ENCODE data around the gene EZH1.

EZH1 gene

DNA sequence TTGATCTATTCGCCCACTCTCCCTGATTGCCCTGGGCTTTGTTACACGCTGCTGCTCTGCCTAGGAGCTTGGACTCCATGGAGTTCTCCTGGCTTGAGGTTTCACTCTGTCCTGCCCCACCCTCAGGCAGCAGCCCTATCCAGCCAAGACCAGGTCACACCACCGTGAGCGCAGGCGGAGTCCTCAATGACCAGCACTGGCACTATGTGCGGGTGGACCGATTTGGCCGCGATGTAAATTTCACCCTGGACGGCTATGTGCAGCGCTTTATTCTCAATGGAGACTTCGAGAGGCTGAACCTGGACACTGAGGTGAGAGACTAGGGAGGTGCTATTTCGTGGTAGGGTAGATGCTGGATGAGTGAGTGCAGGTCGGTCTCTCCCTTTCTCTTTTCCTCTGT lies 59.0 kb downstream of the EZH1 start:
- Histone ChIP-seq H3K9ac (ENCODE audit: insufficient read length, low read depth) (no peak overlapping the region), H3K27me3 (ENCODE audit: insufficient read depth, insufficient read length) (no peaks in the 10 kb centered on the region), H3K4me3 (ENCODE audit: insufficient read length, low read depth) (no peak overlapping the region), H3K36me3 (ENCODE audit: insufficient read depth, insufficient read length, low read length) (peaks cover 54% of the 10 kb centered on the region), H3K9me3 (ENCODE audit: insufficient read depth, low read length) (no peaks in the 10 kb centered on the region), H3K4me1 (ENCODE audit: insufficient read depth, insufficient read length) (peaks cover 31% of the 10 kb centered on the region)
- no peak for DNase-seq (ENCODE audit: low read depth, low spot score)
- no peak for TF ChIP-seq YY1 (IDR thresholded peaks at IDR 0.05; ENCODE audit: insufficient read depth, insufficient read length)
- TF ChIP-seq SUZ12 (IDR thresholded peaks at IDR 0.05; ENCODE audit: extremely low read depth, insufficient read depth, insufficient read length): no peak
- TF ChIP-seq ZNF274 (IDR thresholded peaks at IDR 0.05; ENCODE audit: low read depth, low read length): no peak

DNA sequence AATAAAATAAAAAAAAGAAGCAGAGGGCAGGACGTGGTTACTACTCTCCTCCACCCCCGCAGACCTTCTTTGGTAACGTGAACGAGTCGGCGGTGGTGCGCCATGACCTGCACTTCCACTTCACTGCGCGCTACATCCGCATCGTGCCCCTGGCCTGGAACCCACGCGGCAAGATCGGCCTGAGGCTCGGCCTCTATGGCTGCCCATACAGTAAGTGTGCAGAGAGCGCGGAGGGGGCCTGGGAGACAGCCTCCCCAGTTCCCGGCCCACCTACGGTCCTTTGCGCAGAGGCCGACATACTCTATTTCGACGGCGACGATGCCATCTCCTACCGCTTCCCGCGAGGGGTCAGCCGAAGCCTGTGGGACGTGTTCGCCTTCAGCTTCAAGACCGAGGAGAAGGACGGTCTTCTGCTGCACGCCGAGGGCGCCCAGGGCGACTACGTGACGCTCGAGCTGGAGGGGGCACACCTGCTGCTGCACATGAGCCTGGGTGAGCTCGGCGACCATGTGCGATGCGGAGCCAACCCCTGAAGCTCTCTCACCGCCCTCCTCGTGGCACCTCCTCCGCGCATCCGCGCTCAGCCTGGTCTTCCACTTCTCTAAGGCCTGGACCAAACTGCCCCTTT lies 59.8 kb downstream of the EZH1 start:
- Histone ChIP-seq H3K4me3 (ENCODE audit: insufficient read length, low read depth) (no peak overlapping the region), H3K27me3 (ENCODE audit: insufficient read depth, insufficient read length) (peaks cover 7% of the 10 kb centered on the region), H3K9me3 (ENCODE audit: insufficient read depth, low read length) (no peaks in the 10 kb centered on the region), H3K36me3 (ENCODE audit: insufficient read depth, insufficient read length, low read length) (peaks cover 46% of the 10 kb centered on the region), H3K9ac (ENCODE audit: insufficient read length, low read depth) (no peak overlapping the region), H3K4me1 (ENCODE audit: insufficient read depth, insufficient read length) (peaks cover 35% of the 10 kb centered on the region)
- no peak for DNase-seq (ENCODE audit: low read depth, low spot score)
- TF ChIP-seq SUZ12 (IDR thresholded peaks at IDR 0.05; ENCODE audit: extremely low read depth, insufficient read depth, insufficient read length) (no peak), ZNF274 (IDR thresholded peaks at IDR 0.05; ENCODE audit: low read depth, low read length) (no peak), YY1 (IDR thresholded peaks at IDR 0.05; ENCODE audit: insufficient read depth, insufficient read length) (no peak)

GRCh38 chr17:42683407-42684034 lies 61.3 kb downstream of the EZH1 start:
- H3K9me3 ChIP-seq (ENCODE audit: insufficient read depth, low read length): no peaks in the 10 kb centered on the region
- no peak for DNase-seq (ENCODE audit: low read depth, low spot score)
- peaks cover 11% of the 10 kb centered on the region for H3K27me3 ChIP-seq (ENCODE audit: insufficient read depth, insufficient read length)
- no peak for TF ChIP-seq YY1 (IDR thresholded peaks at IDR 0.05; ENCODE audit: insufficient read depth, insufficient read length)
- no peak for TF ChIP-seq SUZ12 (IDR thresholded peaks at IDR 0.05; ENCODE audit: extremely low read depth, insufficient read depth, insufficient read length)
- TF ChIP-seq ZNF274 (IDR thresholded peaks at IDR 0.05; ENCODE audit: low read depth, low read length): no peak
- peaks cover 33% of the 10 kb centered on the region for H3K36me3 ChIP-seq (ENCODE audit: insufficient read depth, insufficient read length, low read length)
- peak overlapping the region; percentile 91 for H3K9ac ChIP-seq (ENCODE audit: insufficient read length, low read depth)
- H3K4me3 ChIP-seq (ENCODE audit: insufficient read length, low read depth): peak overlapping the region; percentile 74
- peaks cover 37% of the 10 kb centered on the region for H3K4me1 ChIP-seq (ENCODE audit: insufficient read depth, insufficient read length)

GRCh38 chr17:42682722-42683403 lies 62.0 kb downstream of the EZH1 start:
- Histone ChIP-seq H3K9me3 (ENCODE audit: insufficient read depth, low read length) (no peaks in the 10 kb centered on the region), H3K27me3 (ENCODE audit: insufficient read depth, insufficient read length) (peaks cover 11% of the 10 kb centered on the region), H3K36me3 (ENCODE audit: insufficient read depth, insufficient read length, low read length) (peaks cover 29% of the 10 kb centered on the region), H3K4me1 (ENCODE audit: insufficient read depth, insufficient read length) (peaks cover 33% of the 10 kb centered on the region), H3K9ac (ENCODE audit: insufficient read length, low read depth) (peak overlapping the region; percentile 91), H3K4me3 (ENCODE audit: insufficient read length, low read depth) (peak overlapping the region; percentile 74)
- DNase-seq (ENCODE audit: low read depth, low spot score): no peak
- TF ChIP-seq SUZ12 (IDR thresholded peaks at IDR 0.05; ENCODE audit: extremely low read depth, insufficient read depth, insufficient read length) (no peak), YY1 (IDR thresholded peaks at IDR 0.05; ENCODE audit: insufficient read depth, insufficient read length) (no peak), ZNF274 (IDR thresholded peaks at IDR 0.05; ENCODE audit: low read depth, low read length) (no peak)

- peak within 1 kb of the TSS; percentile 91 for H3K9ac ChIP-seq (ENCODE audit: insufficient read length, low read depth)
- DNase-seq (ENCODE audit: low read depth, low spot score): no peak
Measured at GRCh38 chr17:42681976-42682721, 62.7 kb downstream of the EZH1 start, which contains the start of gene CNTNAP1. CNTNAP1 (plus strand) TSS chr17:42682531; CDS start chr17:42682830, 299 bp downstream.

GRCh38 chr17:42680331-42680808 lies 64.5 kb downstream of the EZH1 start:
- TF ChIP-seq ZNF274 (IDR thresholded peaks at IDR 0.05; ENCODE audit: low read depth, low read length): no peak
- no peak for TF ChIP-seq YY1 (IDR thresholded peaks at IDR 0.05; ENCODE audit: insufficient read depth, insufficient read length)
- no peak for TF ChIP-seq SUZ12 (IDR thresholded peaks at IDR 0.05; ENCODE audit: extremely low read depth, insufficient read depth, insufficient read length)
- peak overlapping the region; percentile 71 for H3K4me3 ChIP-seq (ENCODE audit: insufficient read length, low read depth)
- peaks cover 24% of the 10 kb centered on the region for H3K4me1 ChIP-seq (ENCODE audit: insufficient read depth, insufficient read length)
- H3K9me3 ChIP-seq (ENCODE audit: insufficient read depth, low read length): no peaks in the 10 kb centered on the region
- peaks cover 9% of the 10 kb centered on the region for H3K36me3 ChIP-seq (ENCODE audit: insufficient read depth, insufficient read length, low read length)
- no peak for DNase-seq (ENCODE audit: low read depth, low spot score)
- peak overlapping the region; percentile 98 for H3K9ac ChIP-seq (ENCODE audit: insufficient read length, low read depth)
- peaks cover 17% of the 10 kb centered on the region for H3K27me3 ChIP-seq (ENCODE audit: insufficient read depth, insufficient read length)

More at GRCh38 chr17:42681976-42682721, 62.7 kb downstream of the EZH1 start, which contains the start of gene CNTNAP1:
- peaks cover 27% of the 10 kb centered on the region for H3K4me1 ChIP-seq (ENCODE audit: insufficient read depth, insufficient read length)
- TF ChIP-seq YY1 (IDR thresholded peaks at IDR 0.05; ENCODE audit: insufficient read depth, insufficient read length) (no peak), ZNF274 (IDR thresholded peaks at IDR 0.05; ENCODE audit: low read depth, low read length) (no peak), SUZ12 (IDR thresholded peaks at IDR 0.05; ENCODE audit: extremely low read depth, insufficient read depth, insufficient read length) (no peak)
- peaks cover 11% of the 10 kb centered on the region for H3K27me3 ChIP-seq (ENCODE audit: insufficient read depth, insufficient read length)
- peak within 1 kb of the TSS; percentile 74 for H3K4me3 ChIP-seq (ENCODE audit: insufficient read length, low read depth)
- peaks cover 23% of the 10 kb centered on the region for H3K36me3 ChIP-seq (ENCODE audit: insufficient read depth, insufficient read length, low read length)
- H3K9me3 ChIP-seq (ENCODE audit: insufficient read depth, low read length): no peaks in the 10 kb centered on the region
